Ishikawa (cell line): Measurements from ENCODE around the gene RNLS.

Experiments
- CEBPB ChIP-seq: IDR thresholded peaks from 2 replicates; pipeline ENCODE4 v1.6.1; 2012
- CREB1 ChIP-seq: IDR thresholded peaks from 2 replicates; pipeline ENCODE4 v1.6.1; 2012; ENCODE audit warnings: low read depth
- EP300 ChIP-seq: IDR thresholded peaks from 2 replicates; pipeline ENCODE4 v1.6.1; 2012; ENCODE audit warnings: borderline replicate concordance
- FOXM1 ChIP-seq: IDR thresholded peaks from 2 replicates; pipeline ENCODE4 v1.6.1; 2012; ENCODE audit warnings: low read depth, borderline replicate concordance
- RAD21 ChIP-seq: IDR thresholded peaks from 2 replicates; pipeline ENCODE4 v1.6.1; 2012; ENCODE audit warnings: low read depth
- TAF1 ChIP-seq: IDR thresholded peaks from 2 replicates; pipeline ENCODE4 v1.6.1; 2012; ENCODE audit warnings: low read depth, mild to moderate bottlenecking
- TCF12 ChIP-seq: IDR thresholded peaks from 2 replicates; pipeline ENCODE4 v1.6.1; 2012; ENCODE audit warnings: low read depth
- TEAD4 ChIP-seq: IDR thresholded peaks from 2 replicates; pipeline ENCODE4 v1.6.1; 2012
- YY1 ChIP-seq: IDR thresholded peaks from 2 replicates; pipeline ENCODE4 v1.6.1; 2012; ENCODE audit warnings: low read depth
- TF ChIP-seq, protein P1 (sequence below): IDR thresholded peaks from 2 replicates; pipeline ENCODE4 v1.6.1; 2012; ENCODE audit warnings: low read depth, mild to moderate bottlenecking
- TF ChIP-seq, protein P2 (sequence below): IDR thresholded peaks from 2 replicates; pipeline ENCODE4 v1.6.1; 2012

GRCh38 chr10:88330174-88330573, 252.9 kb downstream of the RNLS start:
- TF ChIP-seq, protein P1, sequence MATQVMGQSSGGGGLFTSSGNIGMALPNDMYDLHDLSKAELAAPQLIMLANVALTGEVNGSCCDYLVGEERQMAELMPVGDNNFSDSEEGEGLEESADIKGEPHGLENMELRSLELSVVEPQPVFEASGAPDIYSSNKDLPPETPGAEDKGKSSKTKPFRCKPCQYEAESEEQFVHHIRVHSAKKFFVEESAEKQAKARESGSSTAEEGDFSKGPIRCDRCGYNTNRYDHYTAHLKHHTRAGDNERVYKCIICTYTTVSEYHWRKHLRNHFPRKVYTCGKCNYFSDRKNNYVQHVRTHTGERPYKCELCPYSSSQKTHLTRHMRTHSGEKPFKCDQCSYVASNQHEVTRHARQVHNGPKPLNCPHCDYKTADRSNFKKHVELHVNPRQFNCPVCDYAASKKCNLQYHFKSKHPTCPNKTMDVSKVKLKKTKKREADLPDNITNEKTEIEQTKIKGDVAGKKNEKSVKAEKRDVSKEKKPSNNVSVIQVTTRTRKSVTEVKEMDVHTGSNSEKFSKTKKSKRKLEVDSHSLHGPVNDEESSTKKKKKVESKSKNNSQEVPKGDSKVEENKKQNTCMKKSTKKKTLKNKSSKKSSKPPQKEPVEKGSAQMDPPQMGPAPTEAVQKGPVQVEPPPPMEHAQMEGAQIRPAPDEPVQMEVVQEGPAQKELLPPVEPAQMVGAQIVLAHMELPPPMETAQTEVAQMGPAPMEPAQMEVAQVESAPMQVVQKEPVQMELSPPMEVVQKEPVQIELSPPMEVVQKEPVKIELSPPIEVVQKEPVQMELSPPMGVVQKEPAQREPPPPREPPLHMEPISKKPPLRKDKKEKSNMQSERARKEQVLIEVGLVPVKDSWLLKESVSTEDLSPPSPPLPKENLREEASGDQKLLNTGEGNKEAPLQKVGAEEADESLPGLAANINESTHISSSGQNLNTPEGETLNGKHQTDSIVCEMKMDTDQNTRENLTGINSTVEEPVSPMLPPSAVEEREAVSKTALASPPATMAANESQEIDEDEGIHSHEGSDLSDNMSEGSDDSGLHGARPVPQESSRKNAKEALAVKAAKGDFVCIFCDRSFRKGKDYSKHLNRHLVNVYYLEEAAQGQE = no peak
- TF ChIP-seq TCF12 = no peak
- TF ChIP-seq YY1 = no peak
- TF ChIP-seq CEBPB = no peak
- TF ChIP-seq EP300 = no peak
- TF ChIP-seq TAF1 = no peak
- no peak for TF ChIP-seq FOXM1
- no peak for TF ChIP-seq TEAD4
- TF ChIP-seq RAD21 = no peak
- TF ChIP-seq, protein P2, sequence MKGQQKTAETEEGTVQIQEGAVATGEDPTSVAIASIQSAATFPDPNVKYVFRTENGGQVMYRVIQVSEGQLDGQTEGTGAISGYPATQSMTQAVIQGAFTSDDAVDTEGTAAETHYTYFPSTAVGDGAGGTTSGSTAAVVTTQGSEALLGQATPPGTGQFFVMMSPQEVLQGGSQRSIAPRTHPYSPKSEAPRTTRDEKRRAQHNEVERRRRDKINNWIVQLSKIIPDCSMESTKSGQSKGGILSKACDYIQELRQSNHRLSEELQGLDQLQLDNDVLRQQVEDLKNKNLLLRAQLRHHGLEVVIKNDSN = no peak
- no peak for TF ChIP-seq CREB1
